Fibroblast of villous mesenchyme (primary cell): ENCODE results near the gene ZNF775. TPM values are rescaled to one million over a fixed set of nuclear protein-coding genes. Genes with fewer than 3 reads are reported as not detected.

Experiments
- DNase-seq: peaks from one replicate; pipeline ENCODE4 v3.0.0-alpha.2; 2010; ENCODE audit warnings: low read depth
- H3K4me3 ChIP-seq: 2 replicates; pipeline ENCODE4 v1.5.1; 2011; ENCODE audit warnings: low read depth, mild to moderate bottlenecking, low read length
- total RNA-seq: library from RNA; depleted of rRNA; stranded (reverse); fragments of >200 nt; gene quantifications from 2 replicates; pipeline ENCODE4 v1.2.3, GENCODE V29; 2012
- TF ChIP-seq, protein P1 (sequence below): IDR thresholded peaks from 2 replicates; pipeline ENCODE4 v1.5.1; 2012; ENCODE audit warnings: low read depth, mild to moderate bottlenecking, low read length; ENCODE audit not compliant: insufficient read depth

Gene ZNF775
- total RNA-seq, 1 donor: 3.0 TPM

DNA sequence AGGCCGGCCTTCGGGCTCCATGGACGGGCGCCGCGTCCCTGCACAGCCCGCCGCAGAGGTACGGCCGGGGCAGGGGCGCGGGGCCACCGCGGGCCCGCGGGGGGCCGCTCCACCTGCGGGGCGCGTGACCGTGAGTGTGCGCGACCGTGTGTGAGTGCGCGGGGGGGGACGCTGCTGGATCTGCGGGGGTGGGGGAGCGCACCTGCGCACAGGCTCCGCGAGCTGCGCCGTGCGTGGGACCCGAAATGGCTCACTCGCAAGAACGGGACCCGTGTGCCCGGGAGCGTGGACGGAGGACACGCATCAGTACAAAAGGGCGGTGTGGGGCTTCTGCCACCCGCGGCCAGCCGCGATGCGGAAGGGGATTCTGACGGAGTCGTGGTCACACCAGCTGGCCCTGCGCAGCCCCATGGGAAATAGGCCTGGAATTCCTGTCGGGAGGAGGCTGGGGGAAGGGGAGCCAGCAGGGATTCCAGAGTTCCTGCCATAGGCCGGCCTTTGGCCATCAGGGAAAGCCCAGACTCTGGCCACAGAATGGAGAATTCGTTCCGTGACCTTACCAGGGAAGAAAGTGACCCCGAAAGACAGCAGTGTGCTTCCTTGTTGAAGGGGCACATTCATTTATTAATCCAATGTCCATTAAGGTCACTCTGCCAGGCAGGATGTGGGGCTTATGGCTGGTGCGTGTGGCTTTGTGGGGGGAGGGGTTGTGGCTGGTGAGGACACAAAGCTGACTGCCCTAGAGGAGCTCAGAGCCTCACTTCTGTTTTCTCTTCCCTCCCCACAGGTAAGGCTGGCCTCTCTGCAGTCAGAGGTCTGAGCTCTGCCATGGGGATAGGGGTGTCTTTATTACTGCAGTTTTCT, 10.0 kb upstream of the ZNF775 start:
- TF ChIP-seq, protein P1, sequence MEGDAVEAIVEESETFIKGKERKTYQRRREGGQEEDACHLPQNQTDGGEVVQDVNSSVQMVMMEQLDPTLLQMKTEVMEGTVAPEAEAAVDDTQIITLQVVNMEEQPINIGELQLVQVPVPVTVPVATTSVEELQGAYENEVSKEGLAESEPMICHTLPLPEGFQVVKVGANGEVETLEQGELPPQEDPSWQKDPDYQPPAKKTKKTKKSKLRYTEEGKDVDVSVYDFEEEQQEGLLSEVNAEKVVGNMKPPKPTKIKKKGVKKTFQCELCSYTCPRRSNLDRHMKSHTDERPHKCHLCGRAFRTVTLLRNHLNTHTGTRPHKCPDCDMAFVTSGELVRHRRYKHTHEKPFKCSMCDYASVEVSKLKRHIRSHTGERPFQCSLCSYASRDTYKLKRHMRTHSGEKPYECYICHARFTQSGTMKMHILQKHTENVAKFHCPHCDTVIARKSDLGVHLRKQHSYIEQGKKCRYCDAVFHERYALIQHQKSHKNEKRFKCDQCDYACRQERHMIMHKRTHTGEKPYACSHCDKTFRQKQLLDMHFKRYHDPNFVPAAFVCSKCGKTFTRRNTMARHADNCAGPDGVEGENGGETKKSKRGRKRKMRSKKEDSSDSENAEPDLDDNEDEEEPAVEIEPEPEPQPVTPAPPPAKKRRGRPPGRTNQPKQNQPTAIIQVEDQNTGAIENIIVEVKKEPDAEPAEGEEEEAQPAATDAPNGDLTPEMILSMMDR: no peak
- DNase-seq: peak; percentile 75
- peak overlapping the region; percentile 86 for H3K4me3 ChIP-seq

DNA sequence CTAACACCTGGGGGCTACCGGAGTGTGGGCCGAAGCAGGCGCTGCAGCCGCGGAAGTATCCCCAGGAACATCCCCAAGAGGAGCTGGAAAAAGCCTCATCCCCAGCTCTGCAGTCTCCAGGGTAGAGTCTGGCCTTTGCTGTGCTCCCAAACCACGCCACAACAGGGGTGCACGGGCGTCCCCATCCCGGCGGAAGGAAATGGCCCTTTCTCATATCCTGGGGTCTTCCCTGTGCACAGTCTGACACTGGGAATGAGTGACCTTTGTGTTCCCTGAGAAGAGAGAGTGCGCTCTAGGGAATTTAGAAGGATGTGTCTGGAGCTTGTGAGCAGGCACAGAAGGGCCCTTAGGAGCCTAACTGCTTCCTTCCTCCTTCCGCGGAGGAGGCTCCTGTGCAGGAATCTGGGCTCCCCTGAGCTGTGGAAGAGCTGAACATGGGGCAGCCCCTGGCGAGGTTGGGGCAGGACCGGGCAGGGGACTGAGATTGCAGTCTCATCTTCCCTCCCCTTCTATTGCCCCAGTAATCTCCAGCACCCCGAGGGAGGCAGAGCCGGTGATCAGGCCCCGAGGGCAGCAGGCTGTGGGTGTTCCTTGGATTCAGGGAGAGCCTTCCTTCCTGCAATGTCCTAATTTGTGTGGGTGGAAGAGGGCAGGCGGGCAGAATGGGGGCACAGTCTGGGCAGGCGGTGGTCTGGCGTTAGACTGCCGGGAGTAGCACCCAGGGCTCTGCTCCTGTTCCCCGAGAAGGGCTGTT, 9.2 kb upstream of the ZNF775 start:
- TF ChIP-seq, protein P1: no peak
- H3K4me3 ChIP-seq: peak overlapping the region; percentile 86
- DNase-seq: no peak

DNA sequence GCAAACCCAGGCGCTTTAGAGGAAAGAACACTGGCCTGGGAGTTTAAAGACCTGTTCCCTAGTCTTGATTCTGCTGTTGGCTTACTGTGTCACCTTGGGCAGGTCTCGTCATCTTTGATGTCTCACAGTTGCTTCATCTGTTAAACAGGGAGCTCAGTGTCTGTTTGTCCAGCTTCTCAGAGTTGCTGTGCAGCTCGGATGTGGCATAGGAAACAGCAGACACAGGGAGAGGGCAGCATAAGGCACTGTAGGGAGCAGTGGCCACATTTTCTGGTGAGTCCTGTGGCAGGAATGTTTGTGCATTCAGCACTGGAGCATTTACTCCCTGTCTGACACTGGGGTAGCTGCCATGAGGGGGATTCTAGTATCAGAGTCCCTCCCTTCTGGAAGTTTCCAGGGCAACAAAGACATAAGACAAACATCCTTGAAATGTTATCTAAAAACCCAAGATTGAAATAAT, 8.5 kb upstream of the ZNF775 start:
- no peak for DNase-seq
- peak overlapping the region; percentile 86 for H3K4me3 ChIP-seq

DNA sequence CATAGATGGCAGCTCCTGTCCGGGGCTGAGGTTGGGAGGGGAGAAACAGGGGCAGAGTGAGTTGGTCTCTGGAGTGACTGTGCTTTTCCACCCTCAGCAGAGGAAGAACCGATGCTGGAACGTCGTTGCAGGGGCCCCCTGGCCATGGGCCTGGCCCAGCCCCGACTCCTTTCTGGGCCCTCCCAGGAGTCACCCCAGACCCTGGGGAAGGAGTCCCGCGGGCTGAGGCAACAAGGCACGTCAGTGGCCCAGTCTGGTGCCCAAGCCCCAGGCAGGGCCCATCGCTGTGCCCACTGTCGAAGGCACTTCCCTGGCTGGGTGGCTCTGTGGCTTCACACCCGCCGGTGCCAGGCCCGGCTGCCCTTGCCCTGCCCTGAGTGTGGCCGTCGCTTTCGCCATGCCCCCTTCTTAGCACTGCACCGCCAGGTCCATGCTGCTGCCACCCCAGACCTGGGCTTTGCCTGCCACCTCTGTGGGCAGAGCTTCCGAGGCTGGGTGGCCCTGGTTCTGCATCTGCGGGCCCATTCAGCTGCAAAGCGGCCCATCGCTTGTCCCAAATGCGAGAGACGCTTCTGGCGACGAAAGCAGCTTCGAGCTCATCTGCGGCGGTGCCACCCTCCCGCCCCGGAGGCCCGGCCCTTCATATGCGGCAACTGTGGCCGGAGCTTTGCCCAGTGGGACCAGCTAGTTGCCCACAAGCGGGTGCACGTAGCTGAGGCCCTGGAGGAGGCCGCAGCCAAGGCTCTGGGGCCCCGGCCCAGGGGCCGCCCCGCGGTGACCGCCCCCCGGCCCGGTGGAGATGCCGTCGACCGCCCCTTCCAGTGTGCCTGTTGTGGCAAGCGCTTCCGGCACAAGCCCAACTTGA, 7.8 kb upstream of the ZNF775 start:
- no peak overlapping the region for H3K4me3 ChIP-seq
- no peak for DNase-seq
- TF ChIP-seq, protein P1: no peak

More for the DNA sequence above, 8.5 kb upstream of the ZNF775 start:
- TF ChIP-seq, protein P1: no peak

DNA sequence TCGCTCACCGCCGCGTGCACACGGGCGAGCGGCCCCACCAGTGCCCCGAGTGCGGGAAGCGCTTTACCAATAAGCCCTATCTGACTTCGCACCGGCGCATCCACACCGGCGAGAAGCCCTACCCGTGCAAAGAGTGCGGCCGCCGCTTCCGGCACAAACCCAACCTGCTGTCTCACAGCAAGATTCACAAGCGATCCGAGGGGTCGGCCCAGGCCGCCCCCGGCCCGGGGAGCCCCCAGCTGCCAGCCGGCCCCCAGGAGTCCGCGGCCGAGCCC, 7.2 kb upstream of the ZNF775 start:
- TF ChIP-seq, protein P1: no peak
- DNase-seq: no peak

DNA sequence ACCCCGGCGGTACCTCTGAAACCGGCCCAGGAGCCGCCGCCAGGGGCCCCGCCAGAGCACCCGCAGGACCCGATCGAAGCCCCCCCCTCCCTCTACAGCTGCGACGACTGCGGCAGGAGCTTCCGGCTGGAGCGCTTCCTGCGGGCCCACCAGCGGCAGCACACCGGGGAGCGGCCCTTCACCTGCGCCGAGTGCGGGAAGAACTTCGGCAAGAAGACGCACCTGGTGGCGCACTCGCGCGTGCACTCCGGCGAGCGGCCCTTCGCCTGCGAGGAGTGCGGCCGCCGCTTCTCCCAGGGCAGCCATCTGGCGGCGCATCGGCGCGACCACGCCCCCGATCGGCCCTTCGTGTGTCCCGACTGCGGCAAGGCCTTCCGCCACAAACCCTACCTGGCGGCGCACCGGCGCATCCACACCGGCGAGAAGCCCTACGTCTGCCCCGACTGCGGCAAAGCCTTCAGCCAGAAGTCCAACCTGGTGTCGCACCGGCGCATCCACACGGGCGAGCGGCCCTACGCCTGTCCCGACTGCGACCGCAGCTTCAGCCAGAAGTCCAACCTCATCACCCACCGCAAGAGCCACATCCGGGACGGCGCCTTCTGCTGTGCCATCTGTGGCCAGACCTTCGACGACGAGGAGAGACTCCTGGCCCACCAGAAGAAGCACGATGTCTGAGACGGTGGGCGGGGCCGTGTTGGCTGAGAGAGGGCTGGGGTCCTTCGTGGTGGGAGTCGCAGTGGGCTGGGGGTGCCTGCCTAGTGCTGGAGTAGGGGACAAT, 6.7 kb upstream of the ZNF775 start:
- TF ChIP-seq, protein P1: no peak
- no peak overlapping the region for H3K4me3 ChIP-seq
- no peak for DNase-seq

More for the DNA sequence above, 7.2 kb upstream of the ZNF775 start:
- H3K4me3 ChIP-seq: no peak overlapping the region
